ENCODE measurements around the gene NEBL. TPM values are rescaled to one million over a fixed set of nuclear protein-coding genes. Genes with fewer than 3 reads are reported as not detected.

Gene NEBL
- total and polyA plus RNA-seq, 8 donors: 4.1 to 18.7 (median 15.1) TPM

- ATAC-seq (no peak), FAIRE-seq (no peak), DNase-seq (no peak)
- Histone ChIP-seq H3K36me3 (no peaks in the 10 kb centered on the region), H3K27me3 (no peaks in the 10 kb centered on the region), H3K4me3 (no peak overlapping the region), H3K27ac (no peak overlapping the region), H3K4me1 (no peaks in the 10 kb centered on the region), H3K9me3 (no peaks in the 10 kb centered on the region)
- intact Hi-C loops (cut with DNase I): no loop called here
- 45 to 49% methylated on average over 5 of the region's 5 CpGs for WGBS, 2 donors
- TF ChIP-seq CTCF (IDR thresholded peaks at IDR 0.05): no peak
Measured at GRCh38 chr10:20743942-20744341, 153.2 kb downstream of the NEBL start.

GRCh38 chr10:20742737-20743541, 154.2 kb downstream of the NEBL start:
- Histone ChIP-seq H3K27ac (no peak overlapping the region), H3K9me3 (no peaks in the 10 kb centered on the region), H3K36me3 (no peaks in the 10 kb centered on the region), H3K4me3 (no peak overlapping the region), H3K4me1 (no peaks in the 10 kb centered on the region), H3K27me3 (peaks cover 0 to 2% (median 0%) of the 10 kb centered on the region in 4 donors)
- WGBS, 2 donors: 84 to 88% methylated on average over 4 of the region's 4 CpGs
- FAIRE-seq (no peak), DNase-seq (no peak), ATAC-seq (no peak)
- intact Hi-C loops (cut with DNase I): no loop called here
- no peak for TF ChIP-seq CTCF (IDR thresholded peaks at IDR 0.05)

GRCh38 chr10:20740120-20740519, 157.0 kb downstream of the NEBL start:
- no peaks in the 10 kb centered on the region for H3K36me3 ChIP-seq
- FAIRE-seq (no peak), DNase-seq (no peak), ATAC-seq (no peak)
- H3K4me1 ChIP-seq: no peaks in the 10 kb centered on the region
- H3K27ac ChIP-seq: no peak overlapping the region
- no peaks in the 10 kb centered on the region for H3K9me3 ChIP-seq
- 64 to 85% methylated on average over 6 of the region's 6 CpGs for WGBS, 2 donors
- TF ChIP-seq CTCF (IDR thresholded peaks at IDR 0.05): no peak
- peaks cover 0 to 2% (median 0%) of the 10 kb centered on the region in 4 donors for H3K27me3 ChIP-seq
- intact Hi-C loops (cut with DNase I): no loop called here
- H3K4me3 ChIP-seq: no peak overlapping the region

GRCh38 chr10:20737107-20737506, 160.0 kb downstream of the NEBL start:
- Histone ChIP-seq H3K4me1 (no peaks in the 10 kb centered on the region), H3K4me3 (no peak overlapping the region), H3K9me3 (no peaks in the 10 kb centered on the region), H3K27me3 (peaks cover 0 to 2% (median 0%) of the 10 kb centered on the region in 4 donors), H3K27ac (no peak overlapping the region), H3K36me3 (no peaks in the 10 kb centered on the region)
- 62 to 80% methylated on average over 6 of the region's 6 CpGs for WGBS, 2 donors
- no peak for DNase-seq
- no peak for TF ChIP-seq CTCF (IDR thresholded peaks at IDR 0.05)
- ATAC-seq: no peak
- no peak for FAIRE-seq
- intact Hi-C loops (cut with DNase I): no loop called here
